Measurements from ENCODE around the gene PAIP2B.

The PAIP2B gene

GRCh38 chr2:71223767-71224333 lies 3.1 kb downstream of the PAIP2B start:
- Histone ChIP-seq H3K9me3 (ENCODE audit: control insufficient read depth in 2 of 2, low read length in 2 of 2) (no peaks in the 10 kb centered on the region), H3K36me3 (ENCODE audit: control insufficient read depth in 2 of 2, insufficient read depth in 2 of 2, low read length in 2 of 2) (no peaks in the 10 kb centered on the region), H3K27me3 (ENCODE audit: control insufficient read depth in 2 of 2, insufficient read depth in 2 of 2, low read length in 2 of 2) (no peaks in the 10 kb centered on the region), H3K4me3 (ENCODE audit: low read length in 2 of 2) (no peak overlapping the region), H3K4me1 (ENCODE audit: control insufficient read depth in 2 of 2, insufficient read depth in 2 of 2, low read length in 2 of 2) (peaks cover 3 to 7% of the 10 kb centered on the region in 2 donors), H3K27ac (ENCODE audit: low read depth in 2 of 2, low read length in 2 of 2) (no peak overlapping the region), H3K9ac (ENCODE audit: low read depth in 1 of 2, low read length in 2 of 2) (no peak overlapping the region)

DNA sequence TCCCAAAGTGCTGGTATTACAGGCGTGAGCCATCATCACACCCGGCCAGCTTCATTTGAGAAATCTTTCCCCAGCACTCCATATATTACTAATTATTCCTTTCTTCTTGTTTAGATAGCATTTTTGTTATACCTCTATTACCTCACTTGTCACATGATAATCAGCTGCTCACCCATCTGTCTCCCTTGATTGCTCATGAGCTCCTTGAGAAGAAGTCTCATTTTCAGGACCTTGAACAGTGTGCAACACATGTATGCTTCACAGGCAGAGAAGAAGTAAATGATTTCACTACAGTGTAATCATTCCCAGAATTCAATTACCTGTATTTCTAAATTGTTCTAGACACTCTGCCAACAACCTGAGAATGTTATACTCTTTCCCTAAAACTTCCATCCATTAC lies 6.2 kb downstream of the PAIP2B start:
- no peak overlapping the region for H3K9ac ChIP-seq (ENCODE audit: low read depth in 1 of 2, low read length in 2 of 2)
- no peak overlapping the region for H3K27ac ChIP-seq (ENCODE audit: low read depth in 2 of 2, low read length in 2 of 2)
- H3K9me3 ChIP-seq (ENCODE audit: control insufficient read depth in 2 of 2, low read length in 2 of 2): no peaks in the 10 kb centered on the region
- no peaks in the 10 kb centered on the region for H3K27me3 ChIP-seq (ENCODE audit: control insufficient read depth in 2 of 2, insufficient read depth in 2 of 2, low read length in 2 of 2)
- H3K36me3 ChIP-seq (ENCODE audit: control insufficient read depth in 2 of 2, insufficient read depth in 2 of 2, low read length in 2 of 2): no peaks in the 10 kb centered on the region
- H3K4me3 ChIP-seq (ENCODE audit: low read length in 2 of 2): no peak overlapping the region
- H3K4me1 ChIP-seq (ENCODE audit: control insufficient read depth in 2 of 2, insufficient read depth in 2 of 2, low read length in 2 of 2): no peaks in the 10 kb centered on the region

DNA sequence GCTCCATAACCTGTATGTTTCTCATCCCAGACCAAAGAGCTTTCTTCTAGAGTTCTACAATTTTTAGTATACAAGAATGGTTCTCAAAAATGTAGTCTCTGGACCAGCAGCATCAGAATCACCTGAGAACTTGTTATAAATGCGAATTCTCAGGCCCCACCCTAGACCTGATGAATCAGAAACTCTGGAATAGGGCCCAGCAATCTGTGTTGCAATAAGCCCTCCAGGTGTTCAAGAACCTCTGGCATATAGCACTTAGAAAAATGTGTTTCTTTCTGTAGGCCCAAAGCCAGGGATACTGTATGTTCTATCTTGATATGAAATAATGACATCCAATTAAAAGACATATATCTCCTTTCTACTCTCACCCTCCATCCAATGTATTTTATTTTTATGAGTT lies 10.4 kb downstream of the PAIP2B start:
- H3K27ac ChIP-seq (ENCODE audit: low read depth in 2 of 2, low read length in 2 of 2): no peak overlapping the region

DNA sequence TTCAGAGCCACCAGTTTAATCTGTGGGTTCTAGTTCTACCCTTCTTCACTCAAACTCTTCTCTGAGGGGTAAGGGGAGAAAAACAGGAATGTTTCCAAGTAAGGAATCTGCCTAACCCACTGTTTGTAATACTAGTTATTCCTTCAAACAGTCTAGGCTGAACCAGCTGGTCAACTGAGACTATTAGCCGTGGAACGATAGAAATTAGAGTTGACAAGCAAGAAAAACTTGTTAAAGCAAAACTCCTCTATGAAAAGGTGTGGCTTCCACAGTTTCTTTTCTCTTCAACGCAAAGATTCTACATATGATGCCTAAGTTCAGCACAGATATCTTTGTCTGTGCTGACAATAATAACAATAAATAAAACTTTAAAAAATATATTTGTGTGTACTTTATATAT lies 11.5 kb downstream of the PAIP2B start:
- H3K4me3 ChIP-seq (ENCODE audit: low read length in 2 of 2): no peak overlapping the region
- no peak overlapping the region for H3K27ac ChIP-seq (ENCODE audit: low read depth in 2 of 2, low read length in 2 of 2)
- no peaks in the 10 kb centered on the region for H3K9me3 ChIP-seq (ENCODE audit: control insufficient read depth in 2 of 2, low read length in 2 of 2)

More for the DNA sequence above, 10.4 kb downstream of the PAIP2B start:
- H3K27me3 ChIP-seq (ENCODE audit: control insufficient read depth in 2 of 2, insufficient read depth in 2 of 2, low read length in 2 of 2): no peaks in the 10 kb centered on the region
- no peaks in the 10 kb centered on the region for H3K4me1 ChIP-seq (ENCODE audit: control insufficient read depth in 2 of 2, insufficient read depth in 2 of 2, low read length in 2 of 2)
- H3K9me3 ChIP-seq (ENCODE audit: control insufficient read depth in 2 of 2, low read length in 2 of 2): no peaks in the 10 kb centered on the region
- no peak overlapping the region for H3K9ac ChIP-seq (ENCODE audit: low read depth in 1 of 2, low read length in 2 of 2)
- no peak overlapping the region for H3K4me3 ChIP-seq (ENCODE audit: low read length in 2 of 2)
- no peaks in the 10 kb centered on the region for H3K36me3 ChIP-seq (ENCODE audit: control insufficient read depth in 2 of 2, insufficient read depth in 2 of 2, low read length in 2 of 2)

DNA sequence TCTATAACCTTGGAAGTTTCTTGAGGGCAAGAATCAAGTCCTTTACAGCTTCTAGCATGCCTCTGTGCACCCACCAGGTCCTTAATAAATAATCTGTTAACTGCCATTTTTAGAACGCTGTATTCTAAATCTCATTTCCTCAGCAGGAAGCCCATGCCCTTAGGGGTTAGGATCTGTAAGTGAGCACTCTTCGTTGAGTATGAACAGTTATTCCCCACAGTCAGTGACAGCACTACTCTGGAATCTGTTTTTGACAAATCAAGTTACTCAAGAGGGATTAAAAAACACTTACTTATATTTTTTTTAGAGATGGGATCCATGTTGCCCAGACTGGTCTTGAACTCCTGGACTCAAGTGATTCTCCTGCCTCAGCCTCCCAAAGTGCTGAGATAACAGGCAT lies 14.6 kb downstream of the PAIP2B start:
- H3K4me1 ChIP-seq (ENCODE audit: control insufficient read depth in 2 of 2, insufficient read depth in 2 of 2, low read length in 2 of 2): no peaks in the 10 kb centered on the region
- H3K9ac ChIP-seq (ENCODE audit: low read depth in 1 of 2, low read length in 2 of 2): no peak overlapping the region

More for the DNA sequence above, 11.5 kb downstream of the PAIP2B start:
- Histone ChIP-seq H3K27me3 (ENCODE audit: control insufficient read depth in 2 of 2, insufficient read depth in 2 of 2, low read length in 2 of 2) (no peaks in the 10 kb centered on the region), H3K4me1 (ENCODE audit: control insufficient read depth in 2 of 2, insufficient read depth in 2 of 2, low read length in 2 of 2) (no peaks in the 10 kb centered on the region), H3K36me3 (ENCODE audit: control insufficient read depth in 2 of 2, insufficient read depth in 2 of 2, low read length in 2 of 2) (no peaks in the 10 kb centered on the region), H3K9ac (ENCODE audit: low read depth in 1 of 2, low read length in 2 of 2) (no peak overlapping the region)

DNA sequence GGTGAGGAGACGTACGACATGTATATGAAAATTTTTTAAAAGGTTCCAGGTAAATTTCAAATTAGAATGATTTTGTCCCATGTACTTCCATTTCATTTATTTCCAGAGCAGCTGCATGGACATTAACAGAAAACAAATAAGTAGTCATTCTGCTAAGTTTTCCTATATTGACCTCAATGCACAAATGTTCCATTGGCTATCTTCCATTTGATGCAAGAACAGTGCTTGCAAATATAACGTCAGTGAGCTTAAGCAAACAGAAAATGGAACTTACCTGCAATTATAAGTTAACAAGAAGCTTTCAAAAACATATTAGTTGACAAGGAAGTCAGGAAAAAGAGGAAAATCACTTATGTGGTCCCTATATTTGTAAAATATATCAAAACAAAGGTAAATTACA lies 16.6 kb downstream of the PAIP2B start:
- Histone ChIP-seq H3K27ac (ENCODE audit: low read depth in 2 of 2, low read length in 2 of 2) (no peak overlapping the region), H3K4me1 (ENCODE audit: control insufficient read depth in 2 of 2, insufficient read depth in 2 of 2, low read length in 2 of 2) (no peaks in the 10 kb centered on the region), H3K9ac (ENCODE audit: low read depth in 1 of 2, low read length in 2 of 2) (no peak overlapping the region), H3K4me3 (ENCODE audit: low read length in 2 of 2) (no peak overlapping the region), H3K9me3 (ENCODE audit: control insufficient read depth in 2 of 2, low read length in 2 of 2) (no peaks in the 10 kb centered on the region), H3K36me3 (ENCODE audit: control insufficient read depth in 2 of 2, insufficient read depth in 2 of 2, low read length in 2 of 2) (no peaks in the 10 kb centered on the region), H3K27me3 (ENCODE audit: control insufficient read depth in 2 of 2, insufficient read depth in 2 of 2, low read length in 2 of 2) (no peaks in the 10 kb centered on the region)

More for the DNA sequence above, 14.6 kb downstream of the PAIP2B start:
- no peak overlapping the region for H3K27ac ChIP-seq (ENCODE audit: low read depth in 2 of 2, low read length in 2 of 2)
- no peaks in the 10 kb centered on the region for H3K27me3 ChIP-seq (ENCODE audit: control insufficient read depth in 2 of 2, insufficient read depth in 2 of 2, low read length in 2 of 2)
- no peak overlapping the region for H3K4me3 ChIP-seq (ENCODE audit: low read length in 2 of 2)
- H3K9me3 ChIP-seq (ENCODE audit: control insufficient read depth in 2 of 2, low read length in 2 of 2): no peaks in the 10 kb centered on the region
- no peaks in the 10 kb centered on the region for H3K36me3 ChIP-seq (ENCODE audit: control insufficient read depth in 2 of 2, insufficient read depth in 2 of 2, low read length in 2 of 2)

- H3K4me3 ChIP-seq (ENCODE audit: low read length in 2 of 2): no peak overlapping the region
- no peaks in the 10 kb centered on the region for H3K4me1 ChIP-seq (ENCODE audit: control insufficient read depth in 2 of 2, insufficient read depth in 2 of 2, low read length in 2 of 2)
- no peak overlapping the region for H3K9ac ChIP-seq (ENCODE audit: low read depth in 1 of 2, low read length in 2 of 2)
- H3K27me3 ChIP-seq (ENCODE audit: control insufficient read depth in 2 of 2, insufficient read depth in 2 of 2, low read length in 2 of 2): no peaks in the 10 kb centered on the region
- no peaks in the 10 kb centered on the region for H3K36me3 ChIP-seq (ENCODE audit: control insufficient read depth in 2 of 2, insufficient read depth in 2 of 2, low read length in 2 of 2)
- no peak overlapping the region for H3K27ac ChIP-seq (ENCODE audit: low read depth in 2 of 2, low read length in 2 of 2)
- no peaks in the 10 kb centered on the region for H3K9me3 ChIP-seq (ENCODE audit: control insufficient read depth in 2 of 2, low read length in 2 of 2)
Measured at GRCh38 chr2:71208756-71209155, 18.1 kb downstream of the PAIP2B start.

- Histone ChIP-seq H3K4me3 (ENCODE audit: low read length in 2 of 2) (no peak overlapping the region), H3K27me3 (ENCODE audit: control insufficient read depth in 2 of 2, insufficient read depth in 2 of 2, low read length in 2 of 2) (no peaks in the 10 kb centered on the region), H3K27ac (ENCODE audit: low read depth in 2 of 2, low read length in 2 of 2) (no peak overlapping the region), H3K4me1 (ENCODE audit: control insufficient read depth in 2 of 2, insufficient read depth in 2 of 2, low read length in 2 of 2) (no peaks in the 10 kb centered on the region), H3K9ac (ENCODE audit: low read depth in 1 of 2, low read length in 2 of 2) (no peak overlapping the region), H3K36me3 (ENCODE audit: control insufficient read depth in 2 of 2, insufficient read depth in 2 of 2, low read length in 2 of 2) (no peaks in the 10 kb centered on the region), H3K9me3 (ENCODE audit: control insufficient read depth in 2 of 2, low read length in 2 of 2) (no peaks in the 10 kb centered on the region)
Measured at GRCh38 chr2:71207601-71208000, 19.3 kb downstream of the PAIP2B start.

- Histone ChIP-seq H3K36me3 (ENCODE audit: control insufficient read depth in 2 of 2, insufficient read depth in 2 of 2, low read length in 2 of 2) (no peaks in the 10 kb centered on the region), H3K4me1 (ENCODE audit: control insufficient read depth in 2 of 2, insufficient read depth in 2 of 2, low read length in 2 of 2) (no peaks in the 10 kb centered on the region), H3K27me3 (ENCODE audit: control insufficient read depth in 2 of 2, insufficient read depth in 2 of 2, low read length in 2 of 2) (no peaks in the 10 kb centered on the region), H3K4me3 (ENCODE audit: low read length in 2 of 2) (no peak overlapping the region), H3K9me3 (ENCODE audit: control insufficient read depth in 2 of 2, low read length in 2 of 2) (no peaks in the 10 kb centered on the region), H3K27ac (ENCODE audit: low read depth in 2 of 2, low read length in 2 of 2) (no peak overlapping the region), H3K9ac (ENCODE audit: low read depth in 1 of 2, low read length in 2 of 2) (no peak overlapping the region)
Measured at GRCh38 chr2:71206271-71206670, 20.6 kb downstream of the PAIP2B start.

- no peaks in the 10 kb centered on the region for H3K9me3 ChIP-seq (ENCODE audit: control insufficient read depth in 2 of 2, low read length in 2 of 2)
- H3K36me3 ChIP-seq (ENCODE audit: control insufficient read depth in 2 of 2, insufficient read depth in 2 of 2, low read length in 2 of 2): no peaks in the 10 kb centered on the region
- H3K4me3 ChIP-seq (ENCODE audit: low read length in 2 of 2): no peak overlapping the region
- H3K9ac ChIP-seq (ENCODE audit: low read depth in 1 of 2, low read length in 2 of 2): no peak overlapping the region
- H3K4me1 ChIP-seq (ENCODE audit: control insufficient read depth in 2 of 2, insufficient read depth in 2 of 2, low read length in 2 of 2): no peaks in the 10 kb centered on the region
- H3K27ac ChIP-seq (ENCODE audit: low read depth in 2 of 2, low read length in 2 of 2): no peak overlapping the region
- H3K27me3 ChIP-seq (ENCODE audit: control insufficient read depth in 2 of 2, insufficient read depth in 2 of 2, low read length in 2 of 2): no peaks in the 10 kb centered on the region
Measured at GRCh38 chr2:71191570-71191943, 35.3 kb downstream of the PAIP2B start.
